ENCODE data around the gene SLC25A52.

Gene SLC25A52

DNA sequence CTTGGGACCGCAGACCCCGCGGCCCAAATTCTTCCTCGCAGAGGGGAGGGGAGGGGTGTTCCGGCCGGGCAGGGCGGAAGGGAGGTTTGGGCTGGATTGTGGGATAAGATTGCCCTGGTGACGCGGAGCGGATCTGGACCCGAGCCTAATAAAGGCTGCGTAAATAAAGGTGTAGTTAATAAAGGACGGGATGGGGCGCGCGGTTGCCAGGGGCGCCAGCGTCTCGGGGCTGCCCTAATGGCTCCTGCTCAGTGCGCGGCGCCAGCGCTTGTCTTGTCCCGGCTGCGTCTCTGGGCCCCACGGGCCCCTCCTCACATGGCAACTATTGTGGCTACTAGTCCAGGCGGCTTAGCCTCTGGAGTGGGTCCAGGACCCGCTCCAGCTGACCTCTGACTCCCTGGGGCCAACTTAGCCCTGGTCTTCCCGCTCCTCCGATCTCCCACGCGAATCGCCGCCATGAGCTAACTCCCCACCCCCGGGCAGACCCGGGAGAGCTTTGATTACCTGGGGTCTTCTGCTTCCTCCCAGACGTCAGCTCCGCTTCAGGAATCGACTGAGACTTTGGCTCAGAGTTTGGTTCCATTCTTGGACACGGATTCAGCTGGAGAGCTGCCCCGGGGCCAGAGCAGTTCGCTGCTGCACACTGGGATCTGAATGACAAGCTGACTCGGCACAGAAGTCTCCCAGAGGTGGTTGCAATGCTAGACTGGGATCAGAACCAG lies 36.5 kb downstream of the SLC25A52 start:
- H3K4me3 ChIP-seq (ENCODE audit: control insufficient read depth, low read depth, low read length) = peak overlapping the region; percentile 58
- DNase-seq (ENCODE audit: low read depth) = peak; percentile 10
- TF ChIP-seq, protein P1, sequence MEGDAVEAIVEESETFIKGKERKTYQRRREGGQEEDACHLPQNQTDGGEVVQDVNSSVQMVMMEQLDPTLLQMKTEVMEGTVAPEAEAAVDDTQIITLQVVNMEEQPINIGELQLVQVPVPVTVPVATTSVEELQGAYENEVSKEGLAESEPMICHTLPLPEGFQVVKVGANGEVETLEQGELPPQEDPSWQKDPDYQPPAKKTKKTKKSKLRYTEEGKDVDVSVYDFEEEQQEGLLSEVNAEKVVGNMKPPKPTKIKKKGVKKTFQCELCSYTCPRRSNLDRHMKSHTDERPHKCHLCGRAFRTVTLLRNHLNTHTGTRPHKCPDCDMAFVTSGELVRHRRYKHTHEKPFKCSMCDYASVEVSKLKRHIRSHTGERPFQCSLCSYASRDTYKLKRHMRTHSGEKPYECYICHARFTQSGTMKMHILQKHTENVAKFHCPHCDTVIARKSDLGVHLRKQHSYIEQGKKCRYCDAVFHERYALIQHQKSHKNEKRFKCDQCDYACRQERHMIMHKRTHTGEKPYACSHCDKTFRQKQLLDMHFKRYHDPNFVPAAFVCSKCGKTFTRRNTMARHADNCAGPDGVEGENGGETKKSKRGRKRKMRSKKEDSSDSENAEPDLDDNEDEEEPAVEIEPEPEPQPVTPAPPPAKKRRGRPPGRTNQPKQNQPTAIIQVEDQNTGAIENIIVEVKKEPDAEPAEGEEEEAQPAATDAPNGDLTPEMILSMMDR (conservative IDR thresholded peaks at IDR 0.05; ENCODE audit: control insufficient read depth, insufficient read depth, low read depth, low read length) = no peak

DNA sequence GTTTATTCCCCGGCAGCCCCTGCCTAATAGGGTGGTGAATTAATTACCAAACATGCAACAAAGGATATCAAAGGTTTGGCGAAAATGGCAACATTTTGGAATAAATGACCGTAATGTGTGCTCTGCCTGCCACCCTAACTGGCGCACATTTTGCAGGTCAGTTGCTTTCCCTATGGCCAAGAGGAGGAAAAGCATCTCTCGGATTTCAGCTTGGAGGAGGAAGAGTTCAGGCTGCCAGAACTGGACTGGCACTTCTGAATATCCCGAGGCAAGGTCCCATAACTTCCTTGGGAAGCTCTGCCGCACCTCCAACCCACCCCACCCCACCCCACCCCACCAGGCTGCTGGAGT lies 37.1 kb downstream of the SLC25A52 start:
- DNase-seq (ENCODE audit: low read depth) = no peak
- TF ChIP-seq, protein P1 (conservative IDR thresholded peaks at IDR 0.05; ENCODE audit: control insufficient read depth, insufficient read depth, low read depth, low read length) = no peak
- peak overlapping the region; percentile 58 for H3K4me3 ChIP-seq (ENCODE audit: control insufficient read depth, low read depth, low read length)

DNA sequence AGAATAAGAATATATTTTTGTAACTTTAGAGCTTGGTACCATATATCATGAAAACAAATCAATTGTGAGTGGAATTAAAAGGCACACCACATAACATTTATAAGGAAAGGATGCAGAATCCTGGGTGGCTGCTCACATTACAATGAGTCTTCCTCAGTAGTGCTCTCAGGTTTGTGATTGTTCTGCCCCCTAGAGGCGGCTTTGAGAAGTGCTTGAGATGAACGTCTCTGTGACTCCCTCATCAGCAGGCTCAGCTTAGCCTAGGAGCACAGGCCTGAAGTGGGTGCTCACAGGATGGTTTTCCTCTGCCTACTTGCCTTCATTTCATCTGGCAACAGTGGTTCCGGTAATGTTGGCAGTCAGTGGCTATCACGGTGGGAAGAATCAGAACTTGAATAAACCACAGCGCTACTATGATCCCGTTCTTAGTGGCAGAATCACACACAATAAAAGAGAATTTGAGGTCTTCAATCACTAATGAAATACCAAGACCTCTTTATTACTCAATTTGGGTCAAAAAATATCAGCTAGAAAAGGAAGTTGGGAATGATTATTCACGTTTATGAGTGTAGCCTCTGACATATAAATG lies 38.2 kb downstream of the SLC25A52 start:
- H3K4me3 ChIP-seq (ENCODE audit: control insufficient read depth, low read depth, low read length) = no peak overlapping the region
- TF ChIP-seq, protein P1 (conservative IDR thresholded peaks at IDR 0.05; ENCODE audit: control insufficient read depth, insufficient read depth, low read depth, low read length) = peak; percentile 92

DNA sequence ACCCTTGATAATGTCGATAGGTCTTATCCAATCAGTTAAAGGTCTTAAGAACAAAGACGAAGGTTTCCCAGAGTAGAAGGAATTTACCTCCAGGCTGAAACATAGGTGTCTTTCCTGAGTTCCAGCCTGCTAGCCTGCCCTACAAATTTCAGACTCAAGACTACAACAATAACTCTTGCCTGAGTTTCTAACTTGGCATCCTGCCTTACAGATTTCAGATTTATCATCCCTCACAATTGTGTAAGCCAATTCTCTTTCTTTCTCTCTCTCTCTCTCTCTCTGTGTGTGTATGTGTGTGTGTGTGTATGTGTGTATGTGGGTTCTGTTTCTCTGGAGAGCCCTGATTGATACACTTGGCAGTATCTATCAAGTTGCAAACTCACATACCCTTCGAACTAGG lies 39.1 kb downstream of the SLC25A52 start:
- peak; percentile 22 for DNase-seq (ENCODE audit: low read depth)
- TF ChIP-seq, protein P1 (conservative IDR thresholded peaks at IDR 0.05; ENCODE audit: control insufficient read depth, insufficient read depth, low read depth, low read length) = no peak
- no peak overlapping the region for H3K4me3 ChIP-seq (ENCODE audit: control insufficient read depth, low read depth, low read length)

More for the DNA sequence above, 38.2 kb downstream of the SLC25A52 start:
- peak; percentile 79 for DNase-seq (ENCODE audit: low read depth)

DNA sequence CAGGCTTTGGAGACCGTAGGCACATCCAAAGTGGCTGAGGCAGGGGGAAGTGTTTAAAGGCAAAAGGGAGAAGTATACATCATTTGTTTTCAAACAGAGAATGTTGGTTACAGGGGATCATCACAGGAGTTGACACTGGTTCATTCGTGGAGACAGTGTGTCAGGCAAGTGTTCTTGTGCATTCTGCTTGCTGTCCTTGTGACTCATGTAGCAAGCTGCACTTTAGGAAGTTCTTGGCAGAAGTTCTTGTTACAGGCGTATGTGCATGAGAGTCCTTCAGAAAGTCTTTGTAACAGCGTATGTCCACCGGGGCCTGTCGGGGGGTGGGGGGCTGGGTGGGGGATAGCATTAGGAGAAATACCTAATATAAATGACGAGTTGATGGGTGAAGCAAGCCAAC lies 39.8 kb downstream of the SLC25A52 start:
- DNase-seq (ENCODE audit: low read depth) = peak; percentile 36
- TF ChIP-seq, protein P1 (conservative IDR thresholded peaks at IDR 0.05; ENCODE audit: control insufficient read depth, insufficient read depth, low read depth, low read length) = no peak
- no peak overlapping the region for H3K4me3 ChIP-seq (ENCODE audit: control insufficient read depth, low read depth, low read length)

DNA sequence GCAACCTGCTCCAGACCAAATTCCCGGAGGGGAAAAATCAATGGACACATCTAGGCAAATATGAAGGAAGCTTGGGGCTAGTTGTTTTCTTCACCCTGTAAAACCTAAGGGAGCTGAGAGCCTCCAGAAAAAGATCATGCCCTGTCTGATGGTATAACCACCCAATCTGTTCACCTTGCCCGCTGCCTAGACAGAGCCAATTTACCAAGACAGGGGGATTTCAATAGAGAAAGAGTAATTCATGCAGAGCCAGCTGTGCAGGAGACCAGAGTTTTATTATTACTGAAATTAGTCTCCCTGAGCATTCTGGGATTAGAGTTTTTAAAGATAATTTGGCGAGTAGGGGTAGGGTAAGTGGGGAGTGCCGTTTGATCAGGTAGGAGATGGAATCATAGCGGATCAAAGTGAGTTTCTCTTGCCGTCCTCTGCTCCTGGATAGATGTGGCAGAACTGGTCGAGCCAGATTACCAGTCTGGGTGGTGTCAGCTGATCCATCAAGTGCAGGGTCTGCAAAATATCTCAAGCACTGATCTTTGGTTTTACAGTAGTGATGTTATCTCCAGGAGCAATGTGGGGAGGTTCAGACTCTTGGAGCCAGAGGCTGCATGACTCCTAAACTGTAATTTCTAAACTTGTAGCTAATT lies 41.2 kb downstream of the SLC25A52 start:
- TF ChIP-seq, protein P1 (conservative IDR thresholded peaks at IDR 0.05; ENCODE audit: control insufficient read depth, insufficient read depth, low read depth, low read length) = no peak
- DNase-seq (ENCODE audit: low read depth) = no peak
- no peak overlapping the region for H3K4me3 ChIP-seq (ENCODE audit: control insufficient read depth, low read depth, low read length)
